ENCODE measurements around the gene TM9SF1.

The TM9SF1 gene

DNA sequence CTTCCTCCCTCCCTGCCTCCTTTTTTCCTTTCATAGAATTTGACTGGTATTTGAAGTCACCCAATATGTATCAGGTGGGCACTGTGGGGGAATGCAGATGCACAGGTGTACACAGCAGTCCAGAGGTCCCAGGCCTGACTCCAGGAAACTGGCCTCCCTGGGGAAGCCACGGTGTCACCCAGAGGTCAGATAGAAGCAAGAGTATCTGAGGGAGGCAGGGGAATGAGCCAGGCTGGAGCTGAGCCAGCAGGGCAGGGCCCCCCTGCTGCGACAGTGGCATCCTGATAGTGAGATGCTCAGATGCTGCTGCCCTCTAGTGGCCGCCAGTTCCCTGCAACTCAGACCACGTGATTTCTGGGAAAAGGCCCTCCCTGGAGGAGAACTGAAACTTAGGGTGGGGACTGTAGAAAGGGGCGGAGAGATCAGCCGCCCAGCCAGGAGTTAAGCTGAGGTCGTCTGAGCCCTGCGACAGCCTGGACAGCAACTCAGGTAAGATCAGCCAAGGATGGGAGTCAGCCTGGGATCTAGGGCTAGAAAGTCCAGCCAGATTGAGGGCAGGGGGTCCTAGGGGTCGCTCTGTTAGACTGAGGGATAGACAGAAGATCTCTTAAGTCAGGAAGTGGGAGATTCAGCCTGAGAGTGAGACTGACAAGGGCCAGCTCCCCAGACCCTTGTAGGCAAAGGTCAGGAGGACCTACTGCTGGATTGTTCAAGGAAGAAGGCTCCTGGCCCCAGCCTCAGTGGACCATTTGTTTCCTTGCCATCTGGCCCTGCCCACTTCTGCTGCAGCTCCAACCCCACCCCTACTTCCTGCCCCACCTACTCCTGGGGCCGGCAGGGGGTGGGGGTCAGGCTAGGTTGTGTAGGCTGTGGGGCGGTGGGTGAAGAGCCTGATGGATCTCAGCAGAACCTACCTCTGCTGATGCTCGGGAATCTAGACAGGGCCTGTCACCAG is 34.1 kb downstream of the TM9SF1 start, which contains the start of gene IRF9:
TSS of gene IRF9 (plus strand) at position 416 of the 955 bp plus-strand sequence. CDS start 880 bp downstream, outside the sequence.
- peaks cover 51% of the 10 kb centered on the region for H3K4me1 Mint-ChIP-seq (ENCODE audit: low read depth)
- no peaks in the 10 kb centered on the region for H3K9me3 Mint-ChIP-seq (ENCODE audit: low read depth)
- H3K4me3 Mint-ChIP-seq = peak within 1 kb of the TSS; percentile 99
- H3K36me3 Mint-ChIP-seq = peaks cover 15% of the 10 kb centered on the region
- no peaks in the 10 kb centered on the region for H3K27me3 Mint-ChIP-seq
- H3K27ac Mint-ChIP-seq = peak within 1 kb of the TSS; percentile 100

DNA sequence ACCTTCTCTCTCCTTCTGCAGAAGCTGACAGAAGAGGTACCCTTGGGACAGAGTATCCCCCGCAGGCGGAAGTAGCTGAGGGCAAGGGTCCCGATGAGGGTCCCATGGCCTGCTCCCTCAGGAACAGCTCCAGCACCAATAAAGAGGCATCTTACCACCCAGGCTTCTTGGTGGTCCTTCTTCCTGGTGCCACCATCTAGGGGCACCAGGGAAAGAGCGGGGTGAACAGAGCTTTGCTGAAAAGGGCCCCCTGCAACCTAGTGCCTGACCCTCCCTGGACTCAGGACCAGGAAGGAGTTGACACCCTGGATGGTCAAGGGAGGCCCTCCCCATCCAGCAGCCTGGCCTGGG is 34.8 kb downstream of the TM9SF1 start:
- H3K9me3 Mint-ChIP-seq (ENCODE audit: low read depth) = no peaks in the 10 kb centered on the region
- peak overlapping the region; percentile 99 for H3K4me3 Mint-ChIP-seq
- peak overlapping the region; percentile 100 for H3K27ac Mint-ChIP-seq
- H3K4me1 Mint-ChIP-seq (ENCODE audit: low read depth) = peaks cover 48% of the 10 kb centered on the region
- peaks cover 19% of the 10 kb centered on the region for H3K36me3 Mint-ChIP-seq
- H3K27me3 Mint-ChIP-seq = no peaks in the 10 kb centered on the region

DNA sequence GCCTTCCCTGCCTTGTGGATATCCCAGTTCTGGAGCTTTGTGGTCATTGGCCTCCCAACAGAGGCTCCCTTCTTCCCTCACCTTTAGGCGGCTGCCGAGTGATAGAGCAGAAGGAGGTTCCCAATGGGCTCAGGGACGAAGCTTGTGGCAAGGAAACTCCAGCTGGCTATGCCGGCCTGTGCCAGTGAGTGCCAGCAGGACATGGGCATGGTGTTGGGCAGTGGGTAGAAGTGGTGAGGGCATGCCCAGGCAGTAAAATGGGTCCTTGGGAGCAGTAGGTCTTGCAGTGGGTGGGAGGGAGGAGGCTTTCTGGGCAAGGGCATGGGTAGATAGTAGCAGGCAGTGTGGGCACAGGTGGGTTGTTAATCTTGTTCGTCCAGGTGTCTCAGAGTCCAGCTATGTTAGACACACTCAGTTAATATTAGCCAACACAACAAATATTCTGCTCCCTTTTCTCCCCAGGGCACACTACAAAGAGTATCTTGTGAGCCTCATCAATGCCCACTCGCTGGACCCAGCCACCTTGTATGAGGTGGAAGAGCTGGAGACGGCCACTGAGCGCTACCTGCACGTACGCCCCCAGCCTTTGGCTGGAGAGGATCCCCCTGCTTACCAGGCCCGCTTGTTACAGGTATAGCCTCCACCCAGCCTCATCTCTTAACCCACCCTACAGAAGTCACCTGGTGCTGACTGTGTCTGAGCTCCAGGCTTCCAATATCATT is 35.3 kb downstream of the TM9SF1 start:
- Mint-ChIP-seq H3K36me3 (peaks cover 19% of the 10 kb centered on the region), H3K27ac (peak overlapping the region; percentile 100), H3K9me3 (ENCODE audit: low read depth) (no peaks in the 10 kb centered on the region), H3K4me3 (no peak overlapping the region), H3K4me1 (ENCODE audit: low read depth) (peaks cover 43% of the 10 kb centered on the region), H3K27me3 (no peaks in the 10 kb centered on the region)

DNA sequence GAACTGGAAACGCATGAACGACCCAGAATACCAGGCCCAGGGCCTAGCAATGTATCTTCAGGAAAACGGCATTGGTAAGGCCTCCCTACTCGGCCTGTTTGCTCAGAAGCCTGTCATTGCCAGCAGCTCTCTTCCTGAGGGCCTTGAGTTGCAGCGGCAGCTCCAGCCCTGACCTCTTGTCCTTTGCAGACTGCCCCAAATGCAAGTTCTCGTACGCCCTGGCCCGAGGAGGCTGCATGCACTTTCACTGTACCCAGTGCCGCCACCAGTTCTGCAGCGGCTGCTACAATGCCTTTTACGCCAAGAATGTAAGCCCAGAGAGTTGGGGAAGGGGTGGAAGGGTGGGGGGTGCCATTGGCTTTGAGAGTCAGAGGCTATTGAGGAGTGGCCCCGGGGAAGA is 37.9 kb downstream of the TM9SF1 start:
- H3K4me3 Mint-ChIP-seq = no peak overlapping the region
- peaks cover 22% of the 10 kb centered on the region for H3K4me1 Mint-ChIP-seq (ENCODE audit: low read depth)
- peaks cover 14% of the 10 kb centered on the region for H3K36me3 Mint-ChIP-seq
- no peaks in the 10 kb centered on the region for H3K27me3 Mint-ChIP-seq
- no peak overlapping the region for H3K27ac Mint-ChIP-seq
- no peaks in the 10 kb centered on the region for H3K9me3 Mint-ChIP-seq (ENCODE audit: low read depth)

DNA sequence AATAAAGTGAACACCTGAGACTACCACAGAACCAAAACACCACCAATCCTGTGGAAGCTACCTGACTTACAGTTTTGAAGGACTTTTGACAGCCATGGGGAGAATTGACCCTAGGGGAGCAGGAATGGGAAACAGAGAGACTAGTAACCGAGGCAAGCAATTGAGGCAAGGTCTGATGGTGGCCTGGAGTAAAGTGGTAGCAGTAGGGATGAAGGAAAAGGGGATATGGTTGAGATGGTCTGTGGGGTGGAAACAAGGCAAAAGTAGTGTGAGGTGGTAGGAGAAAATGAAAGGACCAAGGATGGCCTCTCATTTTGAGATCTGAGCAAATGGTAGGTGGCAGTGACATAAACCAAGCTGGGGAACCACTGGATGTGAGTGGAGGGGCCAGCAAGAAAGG is 38.4 kb downstream of the TM9SF1 start:
- Mint-ChIP-seq H3K9me3 (ENCODE audit: low read depth) (no peaks in the 10 kb centered on the region), H3K36me3 (peaks cover 10% of the 10 kb centered on the region), H3K27me3 (no peaks in the 10 kb centered on the region), H3K4me3 (no peak overlapping the region), H3K27ac (peak overlapping the region; percentile 82), H3K4me1 (ENCODE audit: low read depth) (peaks cover 18% of the 10 kb centered on the region)

DNA sequence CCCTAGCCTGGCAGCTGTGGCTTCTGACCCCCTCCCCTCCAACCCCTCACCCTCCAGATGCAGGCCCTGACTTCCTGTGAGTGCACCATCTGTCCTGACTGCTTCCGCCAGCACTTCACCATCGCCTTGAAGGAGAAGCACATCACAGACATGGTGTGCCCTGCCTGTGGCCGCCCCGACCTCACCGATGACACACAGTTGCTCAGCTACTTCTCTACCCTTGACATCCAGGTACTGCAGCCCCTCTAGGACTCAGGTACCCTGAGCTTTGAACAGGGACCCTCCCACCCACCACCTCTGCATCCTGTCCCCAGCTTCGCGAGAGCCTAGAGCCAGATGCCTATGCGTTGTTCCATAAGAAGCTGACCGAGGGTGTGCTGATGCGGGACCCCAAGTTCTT is 40.1 kb downstream of the TM9SF1 start:
- peaks cover 9% of the 10 kb centered on the region for H3K4me1 Mint-ChIP-seq (ENCODE audit: low read depth)
- no peaks in the 10 kb centered on the region for H3K27me3 Mint-ChIP-seq
- no peaks in the 10 kb centered on the region for H3K9me3 Mint-ChIP-seq (ENCODE audit: low read depth)
- H3K27ac Mint-ChIP-seq = no peak overlapping the region
- peaks cover 7% of the 10 kb centered on the region for H3K36me3 Mint-ChIP-seq
- H3K4me3 Mint-ChIP-seq = no peak overlapping the region

DNA sequence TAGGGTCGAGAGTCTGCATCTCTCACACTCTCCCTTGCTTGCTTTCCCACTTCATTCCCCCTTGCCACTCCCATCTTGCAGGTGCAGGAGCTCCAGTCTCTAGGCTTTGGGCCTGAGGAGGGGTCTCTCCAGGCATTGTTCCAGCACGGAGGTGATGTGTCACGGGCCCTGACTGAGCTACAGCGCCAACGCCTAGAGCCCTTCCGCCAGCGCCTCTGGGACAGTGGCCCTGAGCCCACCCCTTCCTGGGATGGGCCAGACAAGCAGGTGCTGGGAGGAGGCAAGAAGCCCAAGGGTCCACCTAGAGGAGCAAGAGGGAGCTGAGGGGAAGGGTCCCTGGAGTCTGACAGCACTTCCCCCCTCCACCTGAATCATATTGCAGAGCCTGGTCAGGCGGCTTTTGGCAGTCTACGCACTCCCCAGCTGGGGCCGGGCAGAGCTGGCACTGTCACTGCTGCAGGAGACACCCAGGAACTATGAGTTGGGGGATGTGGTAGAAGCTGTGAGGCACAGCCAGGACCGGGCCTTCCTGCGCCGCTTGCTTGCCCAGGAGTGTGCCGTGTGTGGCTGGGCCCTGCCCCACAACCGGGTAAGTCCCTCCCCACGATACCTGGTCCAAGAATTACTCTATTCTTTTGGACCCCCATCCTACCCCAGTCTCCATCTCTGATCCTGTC is 43.7 kb downstream of the TM9SF1 start:
- Mint-ChIP-seq H3K27me3 (no peaks in the 10 kb centered on the region), H3K27ac (peak overlapping the region; percentile 34), H3K4me3 (no peak overlapping the region), H3K9me3 (ENCODE audit: low read depth) (no peaks in the 10 kb centered on the region), H3K4me1 (ENCODE audit: low read depth) (peaks cover 24% of the 10 kb centered on the region), H3K36me3 (peaks cover 7% of the 10 kb centered on the region)

DNA sequence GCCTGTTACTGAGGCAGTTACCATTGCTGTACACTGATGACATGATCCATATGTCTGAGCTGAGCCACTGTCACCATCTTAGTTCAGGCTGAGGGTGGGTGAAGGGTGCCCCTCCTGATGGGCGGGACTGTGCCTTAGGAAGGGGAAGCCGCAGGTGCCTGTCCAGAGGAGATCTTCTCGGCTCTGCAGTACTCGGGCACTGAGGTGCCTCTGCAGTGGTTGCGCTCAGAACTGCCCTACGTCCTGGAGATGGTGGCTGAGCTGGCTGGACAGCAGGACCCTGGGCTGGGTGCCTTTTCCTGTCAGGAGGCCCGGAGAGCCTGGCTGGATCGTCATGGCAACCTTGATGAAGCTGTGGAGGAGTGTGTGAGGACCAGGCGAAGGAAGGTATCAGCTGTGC is 44.2 kb downstream of the TM9SF1 start:
- Mint-ChIP-seq H3K27ac (peak overlapping the region; percentile 6), H3K27me3 (no peaks in the 10 kb centered on the region), H3K4me1 (ENCODE audit: low read depth) (peaks cover 24% of the 10 kb centered on the region), H3K36me3 (peaks cover 7% of the 10 kb centered on the region), H3K9me3 (ENCODE audit: low read depth) (no peaks in the 10 kb centered on the region), H3K4me3 (no peak overlapping the region)

DNA sequence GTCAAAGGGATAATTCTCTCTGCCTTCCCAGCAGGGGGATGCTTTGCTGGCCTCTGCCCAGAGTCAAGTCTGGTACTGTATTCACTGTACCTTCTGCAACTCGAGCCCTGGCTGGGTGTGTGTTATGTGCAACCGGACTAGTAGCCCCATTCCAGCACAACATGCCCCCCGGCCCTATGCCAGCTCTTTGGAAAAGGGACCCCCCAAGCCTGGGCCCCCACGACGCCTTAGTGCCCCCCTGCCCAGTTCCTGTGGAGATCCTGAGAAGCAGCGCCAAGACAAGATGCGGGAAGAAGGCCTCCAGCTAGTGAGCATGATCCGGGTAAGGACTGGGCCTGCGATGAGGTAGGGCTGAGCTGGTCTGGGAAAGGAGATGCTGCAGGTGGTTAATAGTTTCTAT is 44.7 kb downstream of the TM9SF1 start:
- H3K27ac Mint-ChIP-seq = no peak overlapping the region
- no peaks in the 10 kb centered on the region for H3K27me3 Mint-ChIP-seq
- no peak overlapping the region for H3K4me3 Mint-ChIP-seq
- no peaks in the 10 kb centered on the region for H3K9me3 Mint-ChIP-seq (ENCODE audit: low read depth)
- peaks cover 28% of the 10 kb centered on the region for H3K4me1 Mint-ChIP-seq (ENCODE audit: low read depth)
- peaks cover 9% of the 10 kb centered on the region for H3K36me3 Mint-ChIP-seq

DNA sequence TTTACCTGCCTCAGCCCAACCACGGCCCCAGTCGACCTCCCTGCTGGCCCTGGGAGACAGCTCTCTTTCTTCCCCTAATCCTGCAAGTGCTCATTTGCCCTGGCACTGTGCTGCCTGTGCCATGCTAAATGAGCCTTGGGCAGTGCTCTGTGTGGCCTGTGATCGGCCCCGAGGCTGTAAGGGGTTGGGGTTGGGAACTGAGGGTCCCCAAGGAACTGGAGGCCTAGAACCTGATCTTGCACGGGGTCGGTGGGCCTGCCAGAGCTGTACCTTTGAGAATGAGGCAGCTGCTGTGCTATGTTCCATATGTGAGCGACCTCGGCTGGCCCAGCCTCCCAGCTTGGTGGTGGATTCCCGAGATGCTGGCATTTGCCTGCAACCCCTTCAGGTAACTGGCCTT is 45.2 kb downstream of the TM9SF1 start:
- Mint-ChIP-seq H3K27me3 (no peaks in the 10 kb centered on the region), H3K4me3 (peak overlapping the region; percentile 13), H3K27ac (no peak overlapping the region), H3K4me1 (ENCODE audit: low read depth) (peaks cover 33% of the 10 kb centered on the region), H3K36me3 (peaks cover 11% of the 10 kb centered on the region), H3K9me3 (ENCODE audit: low read depth) (no peaks in the 10 kb centered on the region)

DNA sequence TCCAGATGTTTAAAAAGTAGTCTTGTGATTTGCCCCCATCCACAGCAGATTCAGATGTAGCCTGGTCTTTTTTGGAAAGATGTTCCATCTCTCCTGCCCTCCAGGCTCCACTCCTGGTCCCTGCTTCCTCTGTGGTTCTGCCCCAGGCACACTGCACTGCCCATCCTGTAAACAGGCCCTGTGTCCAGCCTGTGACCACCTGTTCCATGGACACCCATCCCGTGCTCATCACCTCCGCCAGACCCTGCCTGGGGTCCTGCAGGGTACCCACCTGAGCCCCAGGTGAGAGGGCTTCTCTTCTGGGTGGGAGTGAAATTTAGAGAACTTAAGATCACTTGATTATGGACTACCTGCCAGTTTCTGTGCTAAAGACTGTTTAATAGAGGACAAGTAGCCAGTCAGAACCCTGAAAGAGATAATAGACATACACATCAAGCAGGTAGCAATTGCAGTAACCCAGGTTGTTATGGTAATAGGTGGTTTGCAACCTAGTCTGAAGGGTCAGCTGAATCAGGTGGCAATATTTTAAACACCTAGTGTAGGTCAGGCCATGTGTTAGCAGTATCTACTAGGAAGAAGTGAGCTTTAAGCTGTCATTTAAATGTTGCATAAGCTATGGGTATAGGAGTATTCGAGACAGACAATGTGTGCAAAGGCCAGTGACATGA is 45.8 kb downstream of the TM9SF1 start:
- no peaks in the 10 kb centered on the region for H3K9me3 Mint-ChIP-seq (ENCODE audit: low read depth)
- peaks cover 11% of the 10 kb centered on the region for H3K36me3 Mint-ChIP-seq
- H3K4me1 Mint-ChIP-seq (ENCODE audit: low read depth) = peaks cover 37% of the 10 kb centered on the region
- H3K4me3 Mint-ChIP-seq = peak overlapping the region; percentile 97
- H3K27me3 Mint-ChIP-seq = no peaks in the 10 kb centered on the region
- H3K27ac Mint-ChIP-seq = no peak overlapping the region

DNA sequence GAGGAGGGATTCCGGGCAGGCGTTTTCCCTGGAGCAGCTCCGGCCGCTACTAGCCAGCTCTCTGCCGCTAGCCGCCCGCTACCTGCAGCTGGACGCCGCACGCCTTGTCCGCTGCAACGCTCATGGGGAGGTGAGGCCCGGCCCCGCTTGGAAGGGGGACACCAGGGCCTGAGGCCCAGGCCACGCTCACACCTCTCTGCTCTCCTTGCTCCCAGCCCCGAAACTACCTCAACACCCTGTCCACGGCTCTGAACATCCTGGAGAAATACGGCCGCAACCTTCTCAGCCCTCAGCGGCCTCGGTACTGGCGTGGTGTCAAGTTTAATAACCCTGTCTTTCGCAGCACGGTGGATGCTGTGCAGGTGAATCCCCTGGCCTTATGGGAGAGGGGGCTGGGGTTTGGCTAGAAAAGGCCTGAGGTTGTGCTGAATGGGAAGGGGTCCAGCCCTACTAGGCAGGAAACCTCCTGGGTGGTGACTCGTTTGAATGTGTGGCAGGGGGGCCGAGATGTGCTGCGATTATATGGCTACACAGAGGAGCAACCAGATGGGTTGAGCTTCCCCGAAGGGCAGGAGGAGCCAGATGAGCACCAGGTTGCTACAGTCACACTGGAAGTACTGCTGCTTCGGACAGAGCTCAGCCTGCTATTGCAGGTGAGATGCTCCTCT is 47.3 kb downstream of the TM9SF1 start:
- H3K36me3 Mint-ChIP-seq = peaks cover 16% of the 10 kb centered on the region
- H3K4me3 Mint-ChIP-seq = peak overlapping the region; percentile 97

DNA sequence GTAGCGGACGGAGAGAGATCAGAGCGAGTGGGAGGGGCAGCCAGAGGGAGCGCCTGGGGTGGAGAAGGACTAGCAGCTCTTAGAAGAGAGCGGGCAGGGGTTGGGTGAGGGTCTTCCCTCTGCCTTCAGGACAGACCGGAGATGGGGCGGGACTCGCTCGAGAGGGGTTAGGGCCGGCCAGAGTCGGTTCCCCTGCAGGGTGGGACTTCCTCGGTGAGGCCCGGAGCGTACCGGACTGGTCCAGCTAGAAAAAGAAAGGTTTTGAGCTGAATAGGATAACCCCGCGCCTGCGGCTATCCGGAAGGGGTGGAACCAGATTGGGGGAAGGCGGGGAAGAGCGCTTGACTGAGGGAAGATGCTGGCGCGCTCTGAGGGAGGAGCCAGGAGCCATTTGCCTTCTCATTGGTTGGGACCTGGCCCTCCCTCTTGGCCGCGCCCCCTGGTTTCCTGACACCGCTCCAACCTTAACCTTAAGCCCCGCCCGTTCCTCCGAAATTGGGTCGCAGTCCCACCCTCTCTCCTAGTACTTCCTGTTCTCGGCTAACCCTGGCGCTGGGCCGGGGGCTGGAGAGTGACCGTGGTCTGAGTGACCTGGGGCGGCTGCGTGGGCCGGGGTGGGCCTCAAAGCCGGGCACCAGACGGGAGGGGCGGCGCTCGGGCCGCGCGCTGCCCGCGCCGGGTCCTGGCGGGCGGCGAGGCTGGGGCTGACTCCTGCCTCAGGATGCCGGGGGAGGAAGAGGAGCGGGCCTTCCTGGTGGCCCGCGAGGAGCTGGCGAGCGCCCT is 48.1 kb downstream of the TM9SF1 start, which contains the start of gene RNF31:
TSS of gene RNF31 (plus strand) at position 521 of the 783 bp plus-strand sequence. CDS start at position 722, 201 bp downstream.
- Mint-ChIP-seq H3K27me3 (no peaks in the 10 kb centered on the region), H3K4me3 (peak within 1 kb of the TSS; percentile 97), H3K36me3 (peaks cover 16% of the 10 kb centered on the region), H3K9me3 (ENCODE audit: low read depth) (no peaks in the 10 kb centered on the region), H3K4me1 (ENCODE audit: low read depth) (peaks cover 52% of the 10 kb centered on the region), H3K27ac (peak within 1 kb of the TSS; percentile 98)

More for the DNA sequence above, 47.3 kb downstream of the TM9SF1 start:
- H3K9me3 Mint-ChIP-seq (ENCODE audit: low read depth) = no peaks in the 10 kb centered on the region
- no peaks in the 10 kb centered on the region for H3K27me3 Mint-ChIP-seq
- peaks cover 48% of the 10 kb centered on the region for H3K4me1 Mint-ChIP-seq (ENCODE audit: low read depth)
- peak overlapping the region; percentile 68 for H3K27ac Mint-ChIP-seq

Measured in activated naive CD8-positive, alpha-beta T cell (primary cell).